Osteoblast (primary cell): ENCODE results near the gene ACOT11. TPM values are rescaled to one million over a fixed set of nuclear protein-coding genes. Genes with fewer than 3 reads are reported as not detected.

ENCODE experiments used
- DNase-seq: peaks from one replicate; pipeline ENCODE4 v3.0.0; 2011; ENCODE audit warnings: low spot score, mixed read lengths; ENCODE audit not compliant: insufficient read length; ENCODE audit errors: missing footprints
- H2AFZ ChIP-seq: 2 replicates; pipeline ENCODE4 v1.6.0; 2011; ENCODE audit warnings: mild to moderate bottlenecking, low read length
- H3K27ac ChIP-seq: 2 replicates; pipeline ENCODE4 v1.5.1; 2011; ENCODE audit warnings: mild to moderate bottlenecking, low read depth, low read length, moderate library complexity
- H3K27me3 ChIP-seq: 2 replicates; pipeline ENCODE4 v1.6.0; 2012; ENCODE audit warnings: mild to moderate bottlenecking, control low read depth, inconsistent platforms, low read length, moderate library complexity; ENCODE audit not compliant: insufficient read depth
- H3K36me3 ChIP-seq: 2 replicates; pipeline ENCODE4 v1.5.1; 2011; ENCODE audit warnings: mild to moderate bottlenecking, low read length, control low read depth, moderate library complexity; ENCODE audit not compliant: insufficient read depth
- H3K4me1 ChIP-seq: 2 replicates; pipeline ENCODE4 v1.5.1; 2011; ENCODE audit warnings: mild to moderate bottlenecking, low read length, control low read depth, moderate library complexity; ENCODE audit not compliant: insufficient read depth
- H3K4me2 ChIP-seq: 2 replicates; pipeline ENCODE4 v1.6.0; 2011; ENCODE audit warnings: mild to moderate bottlenecking, low read length; ENCODE audit not compliant: insufficient read depth
- H3K4me3 ChIP-seq: fragments of 200-600 bp; sonication (generic); 3 replicates; pipeline ENCODE4 v1.5.1; 2012; ENCODE audit warnings: mild to moderate bottlenecking, low read length, inconsistent platforms; ENCODE audit not compliant: insufficient read depth
- H3K79me2 ChIP-seq: 2 replicates; pipeline ENCODE4 v1.6.0; 2012; ENCODE audit warnings: mild to moderate bottlenecking, low read length, control low read depth, inconsistent platforms; ENCODE audit not compliant: insufficient read depth
- H3K9me3 ChIP-seq: 2 replicates; pipeline ENCODE4 v1.5.1; 2011; ENCODE audit warnings: low read depth, low read length, control low read depth
- H4K20me1 ChIP-seq: 2 replicates; pipeline ENCODE4 v1.6.0; 2012; ENCODE audit warnings: mild to moderate bottlenecking, low read length, control low read depth; ENCODE audit not compliant: insufficient read depth
- CTCF ChIP-seq: IDR thresholded peaks from 2 replicates; pipeline ENCODE4 v1.5.1; 2011; ENCODE audit warnings: mild to moderate bottlenecking, low read depth, low read length, moderate library complexity; ENCODE audit errors: extremely low read depth
- total RNA-seq: library from RNA; depleted of rRNA; stranded (reverse); fragments of >200 nt; gene quantifications from 2 replicates; pipeline ENCODE4 v1.2.3, GENCODE V29; 2012

ACOT11 gene
- total RNA-seq, 1 donor, result 2.9 TPM

- peaks cover 6% of the 10 kb centered on the region for H3K4me1 ChIP-seq
- no peaks in the 10 kb centered on the region for H4K20me1 ChIP-seq
- no peaks in the 10 kb centered on the region for H3K27me3 ChIP-seq
- no peaks in the 10 kb centered on the region for H3K9me3 ChIP-seq
- H3K36me3 ChIP-seq, result no peaks in the 10 kb centered on the region
- H3K4me3 ChIP-seq, result no peak overlapping the region
- no peak for TF ChIP-seq CTCF
- H2AFZ ChIP-seq, result no peak overlapping the region
- H3K4me2 ChIP-seq, result no peak overlapping the region
- DNase-seq, result peak; percentile 92
- H3K27ac ChIP-seq, result no peak overlapping the region
- no peaks in the 10 kb centered on the region for H3K79me2 ChIP-seq
These were observed 43.2 kb downstream of the ACOT11 start for GRCh38 chr1:54591127-54591756.

GRCh38 chr1:54593571-54594160 lies 45.6 kb downstream of the ACOT11 start:
- Histone ChIP-seq H3K4me2 (no peak overlapping the region), H3K4me1 (peaks cover 6% of the 10 kb centered on the region), H3K79me2 (no peaks in the 10 kb centered on the region), H3K27me3 (no peaks in the 10 kb centered on the region), H3K9me3 (no peaks in the 10 kb centered on the region), H3K27ac (no peak overlapping the region), H3K4me3 (no peak overlapping the region), H4K20me1 (no peaks in the 10 kb centered on the region), H3K36me3 (no peaks in the 10 kb centered on the region), H2AFZ (no peak overlapping the region)
- no peak for TF ChIP-seq CTCF
- peak; percentile 53 for DNase-seq

- Histone ChIP-seq H3K4me1 (peaks cover 6% of the 10 kb centered on the region), H3K4me2 (no peak overlapping the region), H3K27ac (no peak overlapping the region), H3K27me3 (no peaks in the 10 kb centered on the region), H3K79me2 (no peaks in the 10 kb centered on the region), H3K4me3 (no peak overlapping the region), H4K20me1 (no peaks in the 10 kb centered on the region), H3K36me3 (no peaks in the 10 kb centered on the region), H3K9me3 (no peaks in the 10 kb centered on the region), H2AFZ (no peak overlapping the region)
- TF ChIP-seq CTCF, result no peak
- no peak for DNase-seq
These were observed 46.4 kb downstream of the ACOT11 start for GRCh38 chr1:54594463-54594862.

GRCh38 chr1:54595956-54596498 lies 48.0 kb downstream of the ACOT11 start:
- no peak overlapping the region for H2AFZ ChIP-seq
- no peak overlapping the region for H3K4me3 ChIP-seq
- no peaks in the 10 kb centered on the region for H4K20me1 ChIP-seq
- no peaks in the 10 kb centered on the region for H3K9me3 ChIP-seq
- H3K27me3 ChIP-seq, result no peaks in the 10 kb centered on the region
- TF ChIP-seq CTCF, result no peak
- H3K4me2 ChIP-seq, result no peak overlapping the region
- H3K27ac ChIP-seq, result no peak overlapping the region
- peaks cover 4% of the 10 kb centered on the region for H3K4me1 ChIP-seq
- peak; percentile 57 for DNase-seq
- no peaks in the 10 kb centered on the region for H3K79me2 ChIP-seq
- H3K36me3 ChIP-seq, result no peaks in the 10 kb centered on the region
